Caco-2 (cell line): ENCODE results near the gene SGMS1. TPM values are rescaled to one million over a fixed set of nuclear protein-coding genes. Genes with fewer than 3 reads are reported as not detected.
"Not testable (repeated sequence)": the region's sequence is repeated elsewhere in the genome, so short reads cannot be mapped to it uniquely, and the experiment has no call there.

Experiments
- BruUV-seq: library from RNA; stranded (reverse); fragments of 400-500 nt; replicated peaks from 2 replicates; lab custom pipeline; 2021; lab: Mats Ljungman, UMichigan
- CTCF ChIA-PET: fragments of 300-600 bp; sonication (Branson Sonifier 250); formaldehyde crosslinking; loops from one replicate; lab custom pipeline; 2022; ENCODE audit warnings: antibody characterized with exemption; lab: Charles Lee
- POLR2A ChIA-PET: fragments of 300-600 bp; sonication (Branson Sonifier 250); formaldehyde crosslinking; loops from one replicate; lab custom pipeline; 2022; ENCODE audit warnings: antibody characterized with exemption; lab: Charles Lee
- DNase-seq, 2 experiments: peaks; one replicate each; pipeline versions ENCODE4 v3.0.0 to v3.0.0-alpha.2; 2020 to 2022
- H3K27me3 ChIP-seq: replicated peaks from 2 replicates; pipeline ENCODE4 v1.6.0; 2011; ENCODE audit warnings: low read length; ENCODE audit not compliant: control insufficient read depth, insufficient read depth
- H3K36me3 ChIP-seq: 2 replicates; pipeline ENCODE4 v1.5.1; 2011; ENCODE audit warnings: low read length; ENCODE audit not compliant: control insufficient read depth, insufficient read depth
- H3K4me1 ChIP-seq: fragments of 250-450 bp; sonication (Bioruptor Pico); 2 replicates; pipeline ENCODE4 v1.5.1; 2020; ENCODE audit warnings: mild to moderate bottlenecking
- H3K4me3 ChIP-seq: 2 replicates; pipeline ENCODE4 v1.5.1; 2011; ENCODE audit warnings: low read depth, mild to moderate bottlenecking, control low read depth, low read length
- H3K9me3 ChIP-seq: fragments of 250-450 bp; sonication (Bioruptor Pico); 2 replicates; pipeline ENCODE4 v1.5.1; 2020; ENCODE audit warnings: mild to moderate bottlenecking, moderate library complexity
- H3K27ac Mint-ChIP-seq: one replicate; pipeline ENCODE4 v1.8.0; 2022; ENCODE audit warnings: mixed read lengths; ENCODE audit not compliant: unreplicated experiment
- H3K27me3 Mint-ChIP-seq: one replicate; pipeline ENCODE4 v1.8.0; 2022; ENCODE audit warnings: mixed read lengths; ENCODE audit not compliant: insufficient read depth, unreplicated experiment
- H3K36me3 Mint-ChIP-seq: one replicate; pipeline ENCODE4 v1.8.0; 2022; ENCODE audit warnings: mild to moderate bottlenecking, mixed read lengths; ENCODE audit not compliant: insufficient read depth, unreplicated experiment
- H3K4me1 Mint-ChIP-seq: one replicate; pipeline ENCODE4 v1.8.0; 2022; ENCODE audit warnings: low read depth, mixed read lengths; ENCODE audit not compliant: unreplicated experiment
- H3K4me3 Mint-ChIP-seq: one replicate; pipeline ENCODE4 v1.8.0; 2022; ENCODE audit warnings: mild to moderate bottlenecking, moderate library complexity, mixed read lengths; ENCODE audit not compliant: unreplicated experiment
- H3K9me3 Mint-ChIP-seq: one replicate; pipeline ENCODE4 v1.8.0; 2022; ENCODE audit warnings: mixed read lengths; ENCODE audit not compliant: unreplicated experiment
- intact Hi-C: fragments of 100-400 bp; cut with micrococcal nuclease; formaldehyde crosslinking; loops from one replicate; pipeline ENCODE4 v1.10.0; 2022; ENCODE audit not compliant: unreplicated experiment
- total RNA-seq: library from RNA; stranded (reverse); gene quantifications from 2 replicates; pipeline ENCODE4 v1.2.3, GENCODE V29; 2022
- TF ChIP-seq, protein P1 (sequence below), 2 experiments: fragments of 200-600 bp in 1 of 2; IDR thresholded peaks; 1 replicate in 1 of 2; 2 replicates in 1 of 2; pipeline versions ENCODE4 v1.5.1 to v1.8.0; 2011 to 2022; ENCODE audit warnings: antibody characterized with exemption in 1 of 2, control low read depth in 1 of 2, inconsistent platforms in 1 of 2, low read depth in 1 of 2, low read length in 1 of 2, mild to moderate bottlenecking in 1 of 2, moderate library complexity in 1 of 2; ENCODE audit not compliant: insufficient read depth in 1 of 2, severe bottlenecking in 1 of 2, unreplicated experiment in 1 of 2

The SGMS1 gene
- total RNA-seq, 1 experiment from 2014 or later = 30.5 TPM

DNA sequence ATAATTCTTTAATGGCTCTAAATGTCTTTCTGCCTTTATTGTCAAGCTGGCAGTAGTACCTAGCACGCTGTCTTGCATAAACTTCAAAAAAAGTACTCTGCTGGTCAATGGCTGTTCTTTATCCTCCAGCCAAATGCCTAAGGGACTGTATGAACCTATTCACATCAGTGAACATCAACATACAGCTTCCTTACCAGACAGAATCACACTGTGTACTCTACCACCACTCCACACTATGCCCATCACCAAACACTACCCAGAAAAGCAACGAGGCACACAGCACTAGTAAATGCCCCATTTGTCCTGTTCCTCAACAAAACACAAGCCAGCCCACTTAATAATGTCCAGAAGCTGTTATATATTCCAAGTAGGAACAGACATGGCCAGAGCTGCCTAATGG, 127.5 kb downstream of the SGMS1 start:
- Mint-ChIP-seq H3K36me3 (no peaks in the 10 kb centered on the region), H3K27me3 (no peaks in the 10 kb centered on the region), H3K4me3 (no peak overlapping the region), H3K27ac (no peak overlapping the region), H3K9me3 (no peaks in the 10 kb centered on the region), H3K4me1 (no peaks in the 10 kb centered on the region)
- intact Hi-C loops = no loop called here
- DNase-seq = no peak
- no TSS peak for BruUV-seq
- TF ChIP-seq, protein P1, sequence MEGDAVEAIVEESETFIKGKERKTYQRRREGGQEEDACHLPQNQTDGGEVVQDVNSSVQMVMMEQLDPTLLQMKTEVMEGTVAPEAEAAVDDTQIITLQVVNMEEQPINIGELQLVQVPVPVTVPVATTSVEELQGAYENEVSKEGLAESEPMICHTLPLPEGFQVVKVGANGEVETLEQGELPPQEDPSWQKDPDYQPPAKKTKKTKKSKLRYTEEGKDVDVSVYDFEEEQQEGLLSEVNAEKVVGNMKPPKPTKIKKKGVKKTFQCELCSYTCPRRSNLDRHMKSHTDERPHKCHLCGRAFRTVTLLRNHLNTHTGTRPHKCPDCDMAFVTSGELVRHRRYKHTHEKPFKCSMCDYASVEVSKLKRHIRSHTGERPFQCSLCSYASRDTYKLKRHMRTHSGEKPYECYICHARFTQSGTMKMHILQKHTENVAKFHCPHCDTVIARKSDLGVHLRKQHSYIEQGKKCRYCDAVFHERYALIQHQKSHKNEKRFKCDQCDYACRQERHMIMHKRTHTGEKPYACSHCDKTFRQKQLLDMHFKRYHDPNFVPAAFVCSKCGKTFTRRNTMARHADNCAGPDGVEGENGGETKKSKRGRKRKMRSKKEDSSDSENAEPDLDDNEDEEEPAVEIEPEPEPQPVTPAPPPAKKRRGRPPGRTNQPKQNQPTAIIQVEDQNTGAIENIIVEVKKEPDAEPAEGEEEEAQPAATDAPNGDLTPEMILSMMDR (IDR thresholded peaks at IDR 0.05; ENCODE audit: insufficient read depth in 1 of 2, low read depth in 1 of 2, low read length in 1 of 2, severe bottlenecking in 1 of 2, unreplicated experiment in 1 of 2) = no peak
- no peak overlapping the region for H3K4me3 ChIP-seq
- H3K9me3 ChIP-seq = no peaks in the 10 kb centered on the region
- ChIA-PET CTCF (no interaction called here), POLR2A (no interaction called here)
- no peaks in the 10 kb centered on the region for H3K36me3 ChIP-seq
- H3K27me3 ChIP-seq = no peaks in the 10 kb centered on the region
- H3K4me1 ChIP-seq = no peaks in the 10 kb centered on the region

DNA sequence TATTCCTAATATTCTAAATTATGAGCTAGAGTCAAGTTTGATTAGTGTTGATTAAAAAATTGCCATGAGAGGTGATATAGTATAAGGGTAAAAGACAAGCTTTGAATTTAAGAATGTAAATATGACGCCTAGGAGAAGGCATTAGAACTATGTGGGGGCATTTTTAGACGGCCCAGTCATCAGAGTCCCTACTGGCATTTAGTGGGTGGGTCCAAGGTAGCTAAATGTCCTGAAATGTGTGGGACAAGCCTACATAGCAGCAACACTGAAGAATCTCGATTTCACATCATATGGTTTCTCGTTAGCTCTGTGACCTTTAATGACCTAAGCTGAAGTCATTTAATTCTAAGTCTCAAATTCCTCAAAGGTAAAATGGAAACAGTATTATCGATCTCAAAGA, 133.5 kb downstream of the SGMS1 start:
- TF ChIP-seq, protein P1 (IDR thresholded peaks at IDR 0.05; ENCODE audit: insufficient read depth in 1 of 2, low read depth in 1 of 2, low read length in 1 of 2, severe bottlenecking in 1 of 2, unreplicated experiment in 1 of 2) = no peak
- H3K27me3 ChIP-seq = no peaks in the 10 kb centered on the region
- H3K27me3 Mint-ChIP-seq = no peaks in the 10 kb centered on the region
- no TSS peak for BruUV-seq
- peaks cover 9% of the 10 kb centered on the region for H3K9me3 Mint-ChIP-seq
- POLR2A ChIA-PET = no interaction called here
- H3K4me3 Mint-ChIP-seq = no peak overlapping the region
- CTCF ChIA-PET = no interaction called here
- H3K4me1 ChIP-seq = no peaks in the 10 kb centered on the region
- 0 out of 2 replicates have a peak, but pooled peaks cover under 1% of the 10 kb centered on the region for H3K9me3 ChIP-seq
- no peaks in the 10 kb centered on the region for H3K4me1 Mint-ChIP-seq
- DNase-seq = no peak
- no peak overlapping the region for H3K4me3 ChIP-seq
- intact Hi-C loops = no loop called here
- no peaks in the 10 kb centered on the region for H3K36me3 ChIP-seq
- H3K36me3 Mint-ChIP-seq = no peaks in the 10 kb centered on the region
- no peak overlapping the region for H3K27ac Mint-ChIP-seq

DNA sequence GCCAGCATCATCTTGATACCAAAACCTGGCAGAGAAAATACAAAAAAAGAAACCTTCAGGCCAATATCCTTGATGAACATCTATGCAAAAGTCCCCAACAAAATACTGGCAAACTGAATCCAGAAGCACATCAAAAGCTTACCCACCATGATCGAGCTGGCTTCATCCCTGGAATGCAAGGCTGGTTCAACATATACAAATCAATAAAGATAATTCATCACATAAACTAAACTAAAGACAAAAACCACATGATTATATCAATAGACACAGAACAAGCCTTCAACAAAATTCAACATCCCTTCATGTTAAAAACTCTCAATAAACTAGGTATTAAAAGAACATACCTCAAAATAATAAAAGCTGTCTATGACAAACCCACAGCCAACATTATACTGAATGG, 139.2 kb downstream of the SGMS1 start:
- H3K4me1 ChIP-seq, H3K36me3 Mint-ChIP-seq, H3K4me3 ChIP-seq, CTCF ChIA-PET, intact Hi-C loops, BruUV-seq, H3K36me3 ChIP-seq, H3K27me3 Mint-ChIP-seq, H3K27me3 ChIP-seq, H3K9me3 ChIP-seq, DNase-seq, POLR2A ChIA-PET, H3K4me3 Mint-ChIP-seq, H3K4me1 Mint-ChIP-seq, H3K27ac Mint-ChIP-seq: not testable (repeated sequence)
- H3K9me3 Mint-ChIP-seq = peaks cover 27% of the 10 kb centered on the region
